Breast epithelium (tissue), 3 donors: Measurements from ENCODE around the gene GRHL3.

ENCODE experiments used
- CTCF ChIP-seq, 3 donors: fragments of 450-650 bp; IDR thresholded peaks; one replicate each; pipeline ENCODE4 v1.5.1; 2016 to 2017; ENCODE audit warnings: antibody characterized with exemption in 3 of 3, mild to moderate bottlenecking in 3 of 3, moderate library complexity in 3 of 3
- POLR2A ChIP-seq: fragments of 450-650 bp; IDR thresholded peaks from one replicate; pipeline ENCODE4 v1.6.1; 2016; ENCODE audit warnings: antibody characterized with exemption, mild to moderate bottlenecking, moderate library complexity
- POLR2AphosphoS5 ChIP-seq, 3 donors: sonication (generic); formaldehyde crosslinking; IDR thresholded peaks; one replicate each; pipeline ENCODE4 v1.6.1; 2017; ENCODE audit warnings: antibody characterized with exemption in 3 of 3

DNA sequence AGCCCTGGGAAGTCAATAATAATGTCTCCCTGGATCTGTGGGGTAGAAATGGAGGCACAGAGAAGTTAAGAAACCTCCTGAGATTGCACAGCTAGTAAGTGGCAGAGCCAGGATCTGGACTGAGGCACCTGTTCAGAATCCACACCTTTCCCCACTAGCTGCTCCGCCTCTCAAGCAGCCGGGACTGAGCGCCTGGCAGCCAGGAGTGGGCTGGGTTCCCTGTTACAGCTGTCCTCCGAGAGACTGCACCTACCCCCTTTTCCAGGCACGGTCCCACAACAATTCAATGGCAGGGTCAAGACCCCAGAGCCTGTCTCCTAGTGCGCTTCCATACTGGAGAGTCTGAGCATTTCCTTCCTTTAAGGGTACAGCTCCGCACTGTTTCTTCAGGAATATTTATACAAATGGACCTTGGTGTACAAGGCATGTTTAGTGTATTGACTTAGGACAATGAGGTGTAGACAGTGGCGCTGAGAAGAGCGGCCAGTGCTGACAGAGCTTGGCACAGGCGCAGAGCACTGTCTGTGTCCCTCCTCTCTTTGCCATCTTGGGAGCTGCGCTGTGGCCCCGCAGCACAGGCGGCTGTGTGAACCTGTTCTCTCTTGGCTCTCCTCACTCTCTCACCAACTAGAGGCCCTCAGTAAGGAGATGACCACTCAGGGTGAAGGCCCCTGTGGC is 24.4 kb downstream of the GRHL3 start:
- TF ChIP-seq POLR2A, result no peak
- no peak for TF ChIP-seq CTCF (IDR thresholded peaks at IDR 0.05)
- TF ChIP-seq POLR2AphosphoS5 (IDR thresholded peaks at IDR 0.05), result no peak
